HCT116 (cell line): Measurements from ENCODE around the gene CTXND1.
"Not testable (repeated sequence)": the region's sequence is repeated elsewhere in the genome, so short reads cannot be mapped to it uniquely, and the experiment has no call there.

Source experiments
- ELF1 ChIP-seq: IDR thresholded peaks from 2 replicates; pipeline ENCODE4 v1.6.1; 2012; ENCODE audit warnings: low read depth, borderline replicate concordance
- EZH2phosphoT487 ChIP-seq: fragments of 200-600 bp; IDR thresholded peaks from 2 replicates; pipeline ENCODE4 v1.6.1; 2018; ENCODE audit warnings: antibody characterized with exemption, borderline replicate concordance
- POLR2A ChIP-seq: IDR thresholded peaks from 2 replicates; pipeline ENCODE4 v1.7.0; 2011; ENCODE audit warnings: borderline replicate concordance; ENCODE audit not compliant: insufficient read depth, insufficient read length; ENCODE audit errors: extremely low read depth
- SP1 ChIP-seq: IDR thresholded peaks from 2 replicates; pipeline ENCODE4 v1.6.1; 2012; ENCODE audit warnings: low read depth
- TF ChIP-seq, protein P1 (sequence below), 3 experiments: fragments of 200-600 bp in 1 of 3; sonication (generic) in 1 of 3; IDR thresholded peaks in 2 of 3; conservative IDR thresholded peaks in 1 of 3; 2 replicates each; pipeline ENCODE4 v1.5.1; 2012 to 2017; ENCODE audit warnings: low read depth in 2 of 3, low read length in 2 of 3, antibody characterized with exemption in 1 of 3, borderline replicate concordance in 1 of 3, control low read depth in 1 of 3, mild to moderate bottlenecking in 1 of 3, mixed read lengths in 1 of 3, mixed run types in 1 of 3, moderate library complexity in 1 of 3; ENCODE audit not compliant: insufficient read depth in 1 of 3
- TF ChIP-seq, protein P2 (sequence below): IDR thresholded peaks from 2 replicates; pipeline ENCODE4 v1.6.1; 2012; ENCODE audit warnings: low read depth

DNA sequence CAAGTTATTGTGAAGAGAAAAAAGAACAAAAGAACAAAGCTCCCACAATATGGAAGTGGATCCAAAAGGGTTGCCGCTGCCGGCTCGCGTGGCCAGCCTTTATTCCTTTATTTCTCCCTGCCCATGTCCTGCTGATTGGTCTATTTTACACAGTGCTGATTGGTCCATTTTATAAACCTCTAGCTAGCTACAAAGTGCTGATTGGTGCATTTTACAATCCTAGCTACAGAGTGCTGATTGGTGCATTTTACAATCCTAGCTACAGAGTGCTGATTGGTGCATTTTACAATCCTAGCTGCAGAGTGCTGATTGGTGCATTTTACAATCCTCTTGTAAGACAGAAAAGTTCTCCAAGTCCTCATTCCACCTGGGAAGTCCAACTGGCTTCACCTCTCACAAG is 43.8 kb upstream of the CTXND1 start:
- TF ChIP-seq, protein P1, sequence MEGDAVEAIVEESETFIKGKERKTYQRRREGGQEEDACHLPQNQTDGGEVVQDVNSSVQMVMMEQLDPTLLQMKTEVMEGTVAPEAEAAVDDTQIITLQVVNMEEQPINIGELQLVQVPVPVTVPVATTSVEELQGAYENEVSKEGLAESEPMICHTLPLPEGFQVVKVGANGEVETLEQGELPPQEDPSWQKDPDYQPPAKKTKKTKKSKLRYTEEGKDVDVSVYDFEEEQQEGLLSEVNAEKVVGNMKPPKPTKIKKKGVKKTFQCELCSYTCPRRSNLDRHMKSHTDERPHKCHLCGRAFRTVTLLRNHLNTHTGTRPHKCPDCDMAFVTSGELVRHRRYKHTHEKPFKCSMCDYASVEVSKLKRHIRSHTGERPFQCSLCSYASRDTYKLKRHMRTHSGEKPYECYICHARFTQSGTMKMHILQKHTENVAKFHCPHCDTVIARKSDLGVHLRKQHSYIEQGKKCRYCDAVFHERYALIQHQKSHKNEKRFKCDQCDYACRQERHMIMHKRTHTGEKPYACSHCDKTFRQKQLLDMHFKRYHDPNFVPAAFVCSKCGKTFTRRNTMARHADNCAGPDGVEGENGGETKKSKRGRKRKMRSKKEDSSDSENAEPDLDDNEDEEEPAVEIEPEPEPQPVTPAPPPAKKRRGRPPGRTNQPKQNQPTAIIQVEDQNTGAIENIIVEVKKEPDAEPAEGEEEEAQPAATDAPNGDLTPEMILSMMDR (IDR thresholded peaks at IDR 0.05 in 2 of 3, conservative IDR thresholded peaks at IDR 0.05 in 1 of 3; ENCODE audit: borderline replicate concordance in 1 of 3, insufficient read depth in 1 of 3, low read depth in 2 of 3, low read length in 2 of 3) = not testable (repeated sequence)
- TF ChIP-seq SP1, POLR2A, EZH2phosphoT487, ELF1: not testable (repeated sequence)
- TF ChIP-seq, protein P2, sequence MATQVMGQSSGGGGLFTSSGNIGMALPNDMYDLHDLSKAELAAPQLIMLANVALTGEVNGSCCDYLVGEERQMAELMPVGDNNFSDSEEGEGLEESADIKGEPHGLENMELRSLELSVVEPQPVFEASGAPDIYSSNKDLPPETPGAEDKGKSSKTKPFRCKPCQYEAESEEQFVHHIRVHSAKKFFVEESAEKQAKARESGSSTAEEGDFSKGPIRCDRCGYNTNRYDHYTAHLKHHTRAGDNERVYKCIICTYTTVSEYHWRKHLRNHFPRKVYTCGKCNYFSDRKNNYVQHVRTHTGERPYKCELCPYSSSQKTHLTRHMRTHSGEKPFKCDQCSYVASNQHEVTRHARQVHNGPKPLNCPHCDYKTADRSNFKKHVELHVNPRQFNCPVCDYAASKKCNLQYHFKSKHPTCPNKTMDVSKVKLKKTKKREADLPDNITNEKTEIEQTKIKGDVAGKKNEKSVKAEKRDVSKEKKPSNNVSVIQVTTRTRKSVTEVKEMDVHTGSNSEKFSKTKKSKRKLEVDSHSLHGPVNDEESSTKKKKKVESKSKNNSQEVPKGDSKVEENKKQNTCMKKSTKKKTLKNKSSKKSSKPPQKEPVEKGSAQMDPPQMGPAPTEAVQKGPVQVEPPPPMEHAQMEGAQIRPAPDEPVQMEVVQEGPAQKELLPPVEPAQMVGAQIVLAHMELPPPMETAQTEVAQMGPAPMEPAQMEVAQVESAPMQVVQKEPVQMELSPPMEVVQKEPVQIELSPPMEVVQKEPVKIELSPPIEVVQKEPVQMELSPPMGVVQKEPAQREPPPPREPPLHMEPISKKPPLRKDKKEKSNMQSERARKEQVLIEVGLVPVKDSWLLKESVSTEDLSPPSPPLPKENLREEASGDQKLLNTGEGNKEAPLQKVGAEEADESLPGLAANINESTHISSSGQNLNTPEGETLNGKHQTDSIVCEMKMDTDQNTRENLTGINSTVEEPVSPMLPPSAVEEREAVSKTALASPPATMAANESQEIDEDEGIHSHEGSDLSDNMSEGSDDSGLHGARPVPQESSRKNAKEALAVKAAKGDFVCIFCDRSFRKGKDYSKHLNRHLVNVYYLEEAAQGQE = not testable (repeated sequence)
